ENCODE measurements around the gene B4GALT1. TPM values are rescaled to one million over a fixed set of nuclear protein-coding genes. Genes with fewer than 3 reads are reported as not detected.
"Not testable (repeated sequence)": the region's sequence is repeated elsewhere in the genome, so short reads cannot be mapped to it uniquely, and the experiment has no call there.

B4GALT1 gene
- total RNA-seq, 1 donor from 2014 or later = 118 TPM

DNA sequence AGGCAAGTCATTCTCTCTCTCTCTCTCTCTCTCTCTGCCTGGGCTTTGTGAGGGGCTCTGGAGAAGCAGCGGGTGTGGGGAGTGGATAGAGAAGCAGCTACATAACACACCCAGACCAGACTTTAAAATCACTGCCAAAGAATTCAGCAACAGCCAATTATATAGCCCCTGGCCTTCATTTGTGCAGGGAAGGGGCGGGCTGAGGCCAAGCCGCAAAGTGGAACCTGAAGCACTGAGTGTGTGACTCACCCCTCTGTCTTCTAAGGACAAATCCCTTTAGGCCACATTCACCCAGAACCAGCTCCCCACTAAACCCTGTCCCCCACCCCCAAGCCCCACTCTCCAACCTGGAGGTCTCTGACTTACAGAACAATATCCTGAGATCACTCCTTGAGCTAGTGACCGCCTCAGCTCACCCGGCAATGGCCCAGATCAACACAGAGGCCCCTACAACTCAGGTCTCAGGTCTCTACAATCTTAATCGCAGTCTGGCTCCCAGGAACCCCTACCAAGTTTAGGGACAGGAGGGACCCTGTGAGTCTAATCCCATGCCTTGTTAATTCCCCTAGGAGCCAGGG is 6.0 kb downstream of the B4GALT1 start:
- no peaks in the 10 kb centered on the region for H3K9me3 Mint-ChIP-seq
- peaks cover 30% of the 10 kb centered on the region for H3K36me3 Mint-ChIP-seq (ENCODE audit: low read depth)
- peaks cover 95% of the 10 kb centered on the region for H3K4me1 Mint-ChIP-seq
- ChIA-PET CTCF (interaction anchor here (1.0 to 3.0 kb wide), 7 partner anchors 8 to 65 kb away, joined by 3 to 9 read pairs (median 3); no protein-coding TSS in a partner anchor), POLR2A (interaction anchor here (0.9 to 18.9 kb wide), 8 partner anchors 16 to 136 kb away, joined by 3 to 593 read pairs (median 6); partner anchors contain the start of genes DNAJA1 and SMU1)
- TF ChIP-seq, protein P1, sequence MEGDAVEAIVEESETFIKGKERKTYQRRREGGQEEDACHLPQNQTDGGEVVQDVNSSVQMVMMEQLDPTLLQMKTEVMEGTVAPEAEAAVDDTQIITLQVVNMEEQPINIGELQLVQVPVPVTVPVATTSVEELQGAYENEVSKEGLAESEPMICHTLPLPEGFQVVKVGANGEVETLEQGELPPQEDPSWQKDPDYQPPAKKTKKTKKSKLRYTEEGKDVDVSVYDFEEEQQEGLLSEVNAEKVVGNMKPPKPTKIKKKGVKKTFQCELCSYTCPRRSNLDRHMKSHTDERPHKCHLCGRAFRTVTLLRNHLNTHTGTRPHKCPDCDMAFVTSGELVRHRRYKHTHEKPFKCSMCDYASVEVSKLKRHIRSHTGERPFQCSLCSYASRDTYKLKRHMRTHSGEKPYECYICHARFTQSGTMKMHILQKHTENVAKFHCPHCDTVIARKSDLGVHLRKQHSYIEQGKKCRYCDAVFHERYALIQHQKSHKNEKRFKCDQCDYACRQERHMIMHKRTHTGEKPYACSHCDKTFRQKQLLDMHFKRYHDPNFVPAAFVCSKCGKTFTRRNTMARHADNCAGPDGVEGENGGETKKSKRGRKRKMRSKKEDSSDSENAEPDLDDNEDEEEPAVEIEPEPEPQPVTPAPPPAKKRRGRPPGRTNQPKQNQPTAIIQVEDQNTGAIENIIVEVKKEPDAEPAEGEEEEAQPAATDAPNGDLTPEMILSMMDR (IDR thresholded peaks at IDR 0.05) = no peak
- peak; percentile 60 for ATAC-seq (ENCODE audit: low read depth)
- peak overlapping the region; percentile 97 for H3K4me3 Mint-ChIP-seq
- intact Hi-C loops (cut with micrococcal nuclease) = loop anchor here (1.0 to 10.0 kb wide), 2 partner anchors 8 to 606 kb away; partner anchors contain the start of genes SMIM27 and TOPORS
- no peaks in the 10 kb centered on the region for H3K27me3 Mint-ChIP-seq
- peak; percentile 44 for DNase-seq
- H3K27ac Mint-ChIP-seq = peak overlapping the region; percentile 95

DNA sequence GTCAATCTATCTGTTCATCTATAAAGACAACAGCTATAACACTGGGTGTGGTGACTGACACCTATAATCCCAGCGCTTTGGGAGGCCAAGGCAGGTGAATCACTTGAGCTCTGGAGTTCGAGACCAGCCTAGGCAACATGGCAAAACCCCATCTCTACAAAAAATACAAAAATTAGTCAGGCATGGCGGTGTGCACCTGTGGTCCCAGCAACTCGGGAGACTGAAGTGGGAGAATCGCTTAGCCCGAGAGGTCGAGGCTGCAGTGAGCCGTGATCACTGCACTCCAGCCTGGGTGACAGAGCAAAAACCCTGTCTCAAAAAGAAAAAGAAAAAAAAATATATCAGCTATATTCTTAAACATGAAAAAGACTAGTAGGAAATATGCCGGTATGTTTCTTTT is 6.7 kb downstream of the B4GALT1 start:
- peak overlapping the region; percentile 97 for H3K4me3 Mint-ChIP-seq
- peaks cover 98% of the 10 kb centered on the region for H3K4me1 Mint-ChIP-seq
- ChIA-PET POLR2A (interaction anchor here (0.9 to 18.9 kb wide), 9 partner anchors 16 to 135 kb away, joined by 3 to 593 read pairs (median 5); partner anchors contain the start of genes DNAJA1 and SMU1), CTCF (interaction anchor here (0.6 to 3.0 kb wide), 10 partner anchors 8 to 81 kb away, joined by 3 to 9 read pairs (median 3); no protein-coding TSS in a partner anchor)
- not testable (repeated sequence) for H3K27me3 Mint-ChIP-seq; H3K9me3 Mint-ChIP-seq; ATAC-seq (ENCODE audit: low read depth); DNase-seq
- intact Hi-C loops (cut with micrococcal nuclease) = loop anchor here (10.0 kb wide), 1 partner anchor 606 kb away; the partner anchor contains the start of genes SMIM27 and TOPORS
- H3K27ac Mint-ChIP-seq = peak overlapping the region; percentile 95
- H3K36me3 Mint-ChIP-seq (ENCODE audit: low read depth) = peaks cover 29% of the 10 kb centered on the region

DNA sequence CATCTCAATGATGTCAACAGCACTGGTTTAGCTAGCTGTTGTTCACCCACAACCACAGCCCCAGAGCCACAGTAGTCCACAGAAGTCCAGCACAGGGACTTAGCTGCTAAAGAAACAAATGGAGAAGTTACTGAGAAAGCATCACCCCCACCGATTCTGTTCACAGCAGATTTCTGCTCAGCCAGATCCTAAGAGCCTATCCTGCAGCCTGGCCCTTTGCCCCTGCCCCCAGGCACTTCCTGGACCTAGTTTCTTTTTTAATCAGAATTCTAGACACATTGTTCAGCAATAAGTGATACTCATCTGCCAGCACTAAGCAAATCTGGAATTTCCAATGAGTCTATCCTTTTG is 7.4 kb downstream of the B4GALT1 start:
- ChIA-PET POLR2A (interaction anchor here (0.9 to 18.9 kb wide), 9 partner anchors 8 to 135 kb away, joined by 3 to 593 read pairs (median 7); partner anchors contain the start of genes B4GALT1, DNAJA1 and SMU1), CTCF (interaction anchor here (1.0 to 2.1 kb wide), 5 partner anchors 11 to 33 kb away, joined by 3 to 9 read pairs (median 3); no protein-coding TSS in a partner anchor)
- intact Hi-C loops (cut with micrococcal nuclease) = loop anchor here (1.0 to 10.0 kb wide), 5 partner anchors 8 to 605 kb away; partner anchors contain the start of genes B4GALT1, SMIM27 and TOPORS
- peak overlapping the region; percentile 97 for H3K4me3 Mint-ChIP-seq
- TF ChIP-seq, protein P1 (IDR thresholded peaks at IDR 0.05) = no peak
- peak; percentile 47 for ATAC-seq (ENCODE audit: low read depth)
- peaks cover 29% of the 10 kb centered on the region for H3K36me3 Mint-ChIP-seq (ENCODE audit: low read depth)
- peaks cover 99% of the 10 kb centered on the region for H3K4me1 Mint-ChIP-seq
- peak overlapping the region; percentile 95 for H3K27ac Mint-ChIP-seq
- H3K9me3 Mint-ChIP-seq = no peaks in the 10 kb centered on the region
- no peaks in the 10 kb centered on the region for H3K27me3 Mint-ChIP-seq
- DNase-seq = no peak

DNA sequence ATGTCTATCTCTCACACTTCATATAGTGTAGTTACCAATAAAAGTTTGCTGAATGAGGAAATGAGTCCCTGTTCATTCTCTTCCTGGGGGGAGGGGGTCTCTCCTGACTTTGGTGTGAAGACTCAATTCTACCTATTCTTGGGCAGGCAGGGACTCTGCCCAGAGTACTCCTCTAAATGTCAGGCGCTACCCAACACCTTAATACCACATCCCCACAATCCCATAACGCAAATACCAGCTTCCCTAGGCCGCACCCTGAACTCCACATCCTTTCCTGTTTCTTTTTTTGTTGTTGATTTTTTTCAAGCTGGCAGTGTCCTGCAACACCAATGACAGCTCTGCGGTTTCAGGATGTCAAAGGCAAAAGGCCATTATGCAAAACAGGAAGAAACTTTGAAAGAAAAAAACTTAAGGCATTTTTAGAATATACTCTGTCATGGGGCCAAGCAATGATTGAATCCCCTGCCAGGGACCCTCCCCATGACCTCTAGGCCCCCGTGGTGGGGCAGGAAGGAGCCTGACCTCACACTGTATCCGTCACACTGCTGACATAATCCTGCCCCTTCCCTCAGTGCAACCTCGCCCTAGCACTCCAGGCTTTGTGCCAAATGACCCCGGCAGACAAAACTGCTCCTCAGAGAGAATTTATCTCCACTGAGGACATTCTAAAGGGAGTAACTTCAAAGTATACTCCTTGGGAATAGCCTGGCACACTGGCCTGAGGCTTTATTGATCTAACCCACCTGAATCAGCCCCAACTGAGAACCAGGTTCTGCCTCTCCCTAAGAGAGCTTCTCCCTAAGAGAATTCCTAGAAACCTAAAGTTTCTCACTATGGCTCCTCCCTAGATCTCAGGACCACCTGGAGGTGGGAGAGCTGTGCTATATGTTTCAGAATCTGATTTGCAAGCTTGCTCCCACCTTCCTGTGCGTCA is 8.0 kb downstream of the B4GALT1 start:
- no peaks in the 10 kb centered on the region for H3K9me3 Mint-ChIP-seq

More for the DNA sequence above, 8.0 kb downstream of the B4GALT1 start:
- DNase-seq (no peak), ATAC-seq (ENCODE audit: low read depth) (peak; percentile 15)
- TF ChIP-seq, protein P1 (IDR thresholded peaks at IDR 0.05) = no peak
- CTCF ChIA-PET = interaction anchor here (1.0 to 2.1 kb wide), 5 partner anchors 12 to 33 kb away, joined by 3 to 9 read pairs (median 3); no protein-coding TSS in a partner anchor
- peaks cover 99% of the 10 kb centered on the region for H3K4me1 Mint-ChIP-seq
- no peaks in the 10 kb centered on the region for H3K27me3 Mint-ChIP-seq
- intact Hi-C loops (cut with micrococcal nuclease) = loop anchor here (1.0 kb wide), 4 partner anchors 8 to 35 kb away; partner anchors contain the start of gene B4GALT1
- H3K36me3 Mint-ChIP-seq (ENCODE audit: low read depth) = peaks cover 24% of the 10 kb centered on the region
- POLR2A ChIA-PET = interaction anchor here (1.3 to 18.9 kb wide), 8 partner anchors 8 to 134 kb away, joined by 3 to 593 read pairs (median 9); partner anchors contain the start of genes B4GALT1, DNAJA1 and SMU1
- H3K4me3 Mint-ChIP-seq = peak overlapping the region; percentile 97
- peak overlapping the region; percentile 95 for H3K27ac Mint-ChIP-seq

Measured in activated B cell treated with CpG ODN at 0.5 μM for 24 hours (primary cell).